Esophagus squamous epithelium (tissue), 4 donors: ENCODE data around the gene MRPL30.

Source experiments
- CTCF ChIP-seq, 6 experiments: fragments of 450-650 bp in 4 of 6; fragments of 200-600 bp in 2 of 6; sonication (generic) in 2 of 6; IDR thresholded peaks; one replicate each; pipeline ENCODE4 v1.5.1; 2016 to 2019; ENCODE audit warnings: antibody characterized with exemption in 6 of 6, mild to moderate bottlenecking in 4 of 6, moderate library complexity in 4 of 6
- POLR2A ChIP-seq, 4 donors: fragments of 450-650 bp; IDR thresholded peaks; one replicate each; pipeline ENCODE4 v1.6.1; 2017; ENCODE audit warnings: antibody characterized with exemption in 4 of 4, mild to moderate bottlenecking in 4 of 4, moderate library complexity in 3 of 4

GRCh38 chr2:99198103-99198841, 17.3 kb downstream of the MRPL30 start:
- TF ChIP-seq POLR2A (IDR thresholded peaks at IDR 0.05) (no peak), CTCF (IDR thresholded peaks at IDR 0.05) (no peak)
